HCT116 (cell line): ENCODE measurements around the gene MAPRE3. TPM values are rescaled to one million over a fixed set of nuclear protein-coding genes. Genes with fewer than 3 reads are reported as not detected.

Source experiments
- ATAC-seq: fragments of 200-7000 bp; cut with Tn5 transposase; 2 replicates; pipeline ENCODE4 v1.9.1; 2020; ENCODE audit warnings: mild to moderate bottlenecking, moderate library complexity
- Bru-seq: library from RNA; stranded (reverse); fragments of 400-500 nt; gene quantifications from one replicate; lab custom pipeline; 2021; lab: Mats Ljungman, UMichigan
- BruChase-seq, 2 experiments: library from RNA; stranded (reverse); fragments of 400-500 nt; gene quantifications; one replicate each; lab custom pipeline; 2021; lab: Mats Ljungman, UMichigan
- BruUV-seq: library from RNA; stranded (reverse); fragments of 400-500 nt; replicated peaks from 2 replicates; lab custom pipeline; 2021; lab: Mats Ljungman, UMichigan
- CTCF ChIA-PET: fragments of 300-600 bp; sonication (Branson Sonifier 250); formaldehyde crosslinking; loops from one replicate; lab custom pipeline; 2021; ENCODE audit warnings: antibody characterized with exemption; lab: Charles Lee
- POLR2A ChIA-PET: fragments of 300-600, 350-600 bp; sonication (Branson Sonifier 250); formaldehyde crosslinking; loops from one replicate; lab custom pipeline; 2021; ENCODE audit warnings: antibody characterized with exemption; lab: Charles Lee
- RAD21 ChIA-PET, 2 experiments: fragments of 300-600 bp; sonication (Branson Sonifier 250); formaldehyde crosslinking; loops; one replicate each; lab custom pipeline; 2023; ENCODE audit warnings: low total read pairs in 2 of 2; ENCODE audit not compliant: uncharacterized antibody in 2 of 2, unreplicated experiment in 2 of 2, low non-redundant PET in 1 of 2; lab: Charles Lee
- DNase-seq: peaks from one replicate; pipeline ENCODE4 v3.0.0-alpha.2; 2010; ENCODE audit warnings: low read depth, low spot score
- H2AFZ ChIP-seq: fragments of 200-600 bp; shearing (Covaris generic), sonication (generic); 2 replicates; pipeline ENCODE4 v1.6.1; 2017; ENCODE audit warnings: low read depth, mixed run types, mixed read lengths, antibody characterized with exemption, low read length; ENCODE audit not compliant: poor library complexity, severe bottlenecking
- H3K27ac ChIP-seq: 2 replicates; pipeline ENCODE4 v1.5.1; 2012; ENCODE audit warnings: low read depth, low read length
- H3K27me3 ChIP-seq: fragments of 200-600 bp; sonication (generic); 2 replicates; pipeline ENCODE4 v1.6.1; 2016; ENCODE audit warnings: mixed run types, low read length, mixed read lengths; ENCODE audit not compliant: insufficient read depth
- H3K36me3 ChIP-seq, 2 experiments: fragments of 200-500 bp in 1 of 2; fragments of 200-600 bp in 1 of 2; sonication (Bioruptor generic) in 1 of 2; sonication (generic) in 1 of 2; 2 replicates each; pipeline versions ENCODE4 v1.5.1 to v1.6.1; 2014 to 2016; ENCODE audit warnings: low read length in 2 of 2, inconsistent platforms in 1 of 2, mixed read lengths in 1 of 2, mixed run types in 1 of 2; ENCODE audit not compliant: insufficient read depth in 2 of 2, control insufficient read depth in 1 of 2
- H3K4me1 ChIP-seq, 2 experiments: fragments of 200-600 bp in 1 of 2; sonication (generic) in 1 of 2; 2 replicates each; pipeline versions ENCODE4 v1.5.1 to v1.6.1; 2012 to 2017; ENCODE audit warnings: low read length in 2 of 2, inconsistent platforms in 1 of 2, mild to moderate bottlenecking in 1 of 2, mixed read lengths in 1 of 2, mixed run types in 1 of 2, moderate library complexity in 1 of 2; ENCODE audit not compliant: insufficient read depth in 2 of 2, control insufficient read depth in 1 of 2
- H3K4me2 ChIP-seq: fragments of 200-600 bp; sonication (generic); 2 replicates; pipeline ENCODE4 v1.6.1; 2017; ENCODE audit warnings: mixed run types, low read length, mixed read lengths
- H3K4me3 ChIP-seq, 2 experiments: fragments of 200-600 bp in 1 of 2; sonication (generic) in 1 of 2; replicated peaks in 1 of 2; 2 replicates each; pipeline ENCODE4 v1.5.1; 2011 to 2016; ENCODE audit warnings: low read length in 2 of 2, control low read depth in 1 of 2, low read depth in 1 of 2, mild to moderate bottlenecking in 1 of 2, mixed read lengths in 1 of 2, mixed run types in 1 of 2
- H3K79me2 ChIP-seq: fragments of 200-600 bp; sonication (generic); 2 replicates; pipeline ENCODE4 v1.6.1; 2017; ENCODE audit warnings: mild to moderate bottlenecking, mixed run types, low read length, moderate library complexity, mixed read lengths; ENCODE audit not compliant: insufficient read depth
- H3K9ac ChIP-seq: fragments of 200-600 bp; sonication (generic); 2 replicates; pipeline ENCODE4 v1.6.1; 2016; ENCODE audit warnings: low read length, mixed read lengths
- H3K9me2 ChIP-seq: fragments of 200-600 bp; sonication (generic), shearing (Covaris generic); 2 replicates; pipeline ENCODE4 v1.6.1; 2017; ENCODE audit warnings: mixed run types, mild to moderate bottlenecking, moderate library complexity; ENCODE audit not compliant: insufficient read depth
- H3K9me3 ChIP-seq, 2 experiments: fragments of 200-500 bp in 1 of 2; fragments of 200-600 bp in 1 of 2; sonication (Bioruptor generic) in 1 of 2; sonication (generic) in 1 of 2; 2 replicates each; pipeline ENCODE4 v1.6.1; 2014 to 2017; ENCODE audit warnings: low read length in 2 of 2, mixed read lengths in 2 of 2, inconsistent platforms in 1 of 2, low read depth in 1 of 2, mild to moderate bottlenecking in 1 of 2, mixed run types in 1 of 2, moderate library complexity in 1 of 2; ENCODE audit not compliant: control insufficient read depth in 1 of 2, insufficient read depth in 1 of 2
- H4K20me1 ChIP-seq: fragments of 200-600 bp; sonication (generic), shearing (Covaris generic); 2 replicates; pipeline ENCODE4 v1.6.1; 2017; ENCODE audit warnings: mixed run types, mild to moderate bottlenecking, moderate library complexity; ENCODE audit not compliant: insufficient read depth
- CBX3 ChIP-seq: IDR thresholded peaks from 2 replicates; pipeline ENCODE4 v1.6.1; 2012; ENCODE audit warnings: low read depth
- CEBPB ChIP-seq: IDR thresholded peaks from 2 replicates; pipeline ENCODE4 v1.6.1; 2012; ENCODE audit warnings: low read depth
- ELF1 ChIP-seq: IDR thresholded peaks from 2 replicates; pipeline ENCODE4 v1.6.1; 2012; ENCODE audit warnings: low read depth, borderline replicate concordance
- EZH2phosphoT487 ChIP-seq: fragments of 200-600 bp; IDR thresholded peaks from 2 replicates; pipeline ENCODE4 v1.6.1; 2018; ENCODE audit warnings: antibody characterized with exemption, borderline replicate concordance
- FOSL1 ChIP-seq: IDR thresholded peaks from 2 replicates; pipeline ENCODE4 v1.6.1; 2012; ENCODE audit warnings: low read depth
- POLR2A ChIP-seq: IDR thresholded peaks from 2 replicates; pipeline ENCODE4 v1.7.0; 2011; ENCODE audit warnings: borderline replicate concordance; ENCODE audit not compliant: insufficient read depth, insufficient read length; ENCODE audit errors: extremely low read depth
- RAD21 ChIP-seq: IDR thresholded peaks from 2 replicates; pipeline ENCODE4 v1.6.1; 2012; ENCODE audit warnings: low read depth, mild to moderate bottlenecking
- SIN3A ChIP-seq: IDR thresholded peaks from 2 replicates; pipeline ENCODE4 v1.6.1; 2012; ENCODE audit warnings: low read depth
- SP1 ChIP-seq: IDR thresholded peaks from 2 replicates; pipeline ENCODE4 v1.6.1; 2012; ENCODE audit warnings: low read depth
- TCF7L2 ChIP-seq: IDR thresholded peaks from 2 replicates; pipeline ENCODE4 v1.7.0; 2011; ENCODE audit warnings: borderline replicate concordance, inconsistent platforms; ENCODE audit not compliant: insufficient read depth, insufficient read length; ENCODE audit errors: extremely low read depth
- YY1 ChIP-seq: IDR thresholded peaks from 2 replicates; pipeline ENCODE4 v1.6.1; 2011; ENCODE audit warnings: low read length, low read depth, moderate library complexity, mild to moderate bottlenecking; ENCODE audit not compliant: insufficient replicate concordance; ENCODE audit errors: extremely low read depth
- ZFX ChIP-seq: fragments of 450-650 bp; IDR thresholded peaks from 2 replicates; pipeline ENCODE4 v1.6.1; 2017
- ZNF274 ChIP-seq: fragments of 200-500 bp; sonication (Bioruptor generic); IDR thresholded peaks from 2 replicates; pipeline ENCODE4 v1.6.1; 2014; ENCODE audit warnings: mild to moderate bottlenecking, low read depth, low read length, inconsistent platforms
- intact Hi-C: fragments of 100-400 bp; cut with micrococcal nuclease; formaldehyde crosslinking; loops from 2 replicates; pipeline ENCODE4 v1.10.0; 2022
- long read RNA-seq: library from polyadenylated mRNA; unstranded; transcript quantifications from one replicate; pipeline ENCODE4 v2.0.0, GENCODE V29; 2021; ENCODE audit not compliant: unreplicated experiment
- polyA plus RNA-seq: library from polyadenylated mRNA; unstranded; fragments of >200 nt; gene quantifications from 2 replicates; pipeline ENCODE4 v1.2.1, GENCODE V29; 2012; ENCODE audit warnings: missing spikeins
- total RNA-seq: library from RNA; stranded (reverse); gene quantifications from one replicate; pipeline ENCODE4 v1.2.1, GENCODE V29; 2021; ENCODE audit not compliant: unreplicated experiment
- TF ChIP-seq, protein P1 (sequence below): IDR thresholded peaks from 2 replicates; pipeline ENCODE4 v1.6.1; 2012; ENCODE audit warnings: low read depth
- TF ChIP-seq, protein P2 (sequence below): IDR thresholded peaks from 2 replicates; pipeline ENCODE4 v1.6.1; 2011; ENCODE audit warnings: mild to moderate bottlenecking, low read length, moderate library complexity; ENCODE audit not compliant: insufficient replicate concordance; ENCODE audit errors: extremely low read depth
- TF ChIP-seq, protein P3 (sequence below), 3 experiments: fragments of 200-600 bp in 1 of 3; sonication (generic) in 1 of 3; IDR thresholded peaks in 2 of 3; conservative IDR thresholded peaks in 1 of 3; 2 replicates each; pipeline ENCODE4 v1.5.1; 2012 to 2017; ENCODE audit warnings: low read depth in 2 of 3, low read length in 2 of 3, antibody characterized with exemption in 1 of 3, borderline replicate concordance in 1 of 3, control low read depth in 1 of 3, mild to moderate bottlenecking in 1 of 3, mixed read lengths in 1 of 3, mixed run types in 1 of 3, moderate library complexity in 1 of 3; ENCODE audit not compliant: insufficient read depth in 1 of 3
- TF ChIP-seq, protein P4 (sequence below): IDR thresholded peaks from 2 replicates; pipeline ENCODE4 v1.6.1; 2012

MAPRE3 gene
- total RNA-seq (12.1 TPM), Bru-seq, nascent RNA (percentile 57 among the genes with signal in this experiment), BruChase-seq, experiment 1, labeled RNA remaining after a 6-hour chase (percentile 61 among the genes with signal in this experiment), BruChase-seq, experiment 2, labeled RNA remaining after a 2-hour chase (percentile 57 among the genes with signal in this experiment)
- polyA plus RNA-seq, result 21.7 and 23.8 TPM in 2 replicates
- long read RNA-seq, transcript MAPRE3-201 (7 exons, 1,892 nt), result major isoform, 6 of 25 reads
- long read RNA-seq, partial matches to known transcripts, result 13 of 25 reads
- long read RNA-seq, other reads (novel, unspliced or antisense), result 4 of 25 reads

DNA sequence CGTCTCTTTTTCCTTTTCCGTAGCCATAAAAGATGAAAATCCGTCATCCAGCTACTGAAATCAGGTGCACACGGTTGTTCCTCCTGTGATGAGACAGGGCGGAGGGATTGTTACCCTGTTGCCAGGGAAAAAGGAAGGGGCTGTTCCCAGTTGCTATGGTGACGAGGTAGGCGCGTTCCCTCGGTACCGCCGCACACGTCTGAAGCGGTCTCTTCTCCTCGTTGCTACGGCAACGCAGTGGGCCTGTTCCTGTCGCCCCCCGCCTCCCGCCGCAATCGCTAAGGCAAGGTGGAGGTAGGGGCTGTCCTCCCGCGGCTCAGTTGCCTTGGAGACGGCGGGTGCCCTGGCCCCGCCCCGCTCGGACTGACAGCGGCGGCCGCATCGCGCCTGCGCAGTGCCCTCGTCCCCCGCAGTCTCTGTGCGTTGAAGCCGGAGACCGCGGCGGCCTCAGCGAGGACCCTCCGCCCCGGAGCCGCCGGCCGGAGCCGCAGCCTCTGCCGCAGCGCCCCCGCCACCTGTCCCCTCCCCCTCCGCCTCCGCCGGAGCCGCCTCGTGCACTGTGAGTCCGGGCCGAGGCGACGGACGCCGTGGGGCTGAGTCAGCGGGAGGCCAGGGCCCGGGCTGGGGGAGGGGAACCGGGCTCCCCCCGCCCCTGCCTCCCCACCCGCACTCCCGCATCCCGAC is at the start of gene MAPRE3:
Gene MAPRE3, plus strand, starts transcription at position 394 of the 684 bp plus-strand sequence. CDS start 51,582 bp downstream, outside the sequence.
- peak; percentile 94 for ATAC-seq
- H3K9ac ChIP-seq, result peak within 1 kb of the TSS; percentile 63
- H3K27me3 ChIP-seq, result peaks cover 5% of the 10 kb centered on the region; the same call in 1 of the 2 replicates
- no peak for TF ChIP-seq ZNF274
- TF ChIP-seq YY1, result no peak
- peak; percentile 16; the same call in 1 of the 2 replicates for TF ChIP-seq ZFX
- TF ChIP-seq, protein P1, sequence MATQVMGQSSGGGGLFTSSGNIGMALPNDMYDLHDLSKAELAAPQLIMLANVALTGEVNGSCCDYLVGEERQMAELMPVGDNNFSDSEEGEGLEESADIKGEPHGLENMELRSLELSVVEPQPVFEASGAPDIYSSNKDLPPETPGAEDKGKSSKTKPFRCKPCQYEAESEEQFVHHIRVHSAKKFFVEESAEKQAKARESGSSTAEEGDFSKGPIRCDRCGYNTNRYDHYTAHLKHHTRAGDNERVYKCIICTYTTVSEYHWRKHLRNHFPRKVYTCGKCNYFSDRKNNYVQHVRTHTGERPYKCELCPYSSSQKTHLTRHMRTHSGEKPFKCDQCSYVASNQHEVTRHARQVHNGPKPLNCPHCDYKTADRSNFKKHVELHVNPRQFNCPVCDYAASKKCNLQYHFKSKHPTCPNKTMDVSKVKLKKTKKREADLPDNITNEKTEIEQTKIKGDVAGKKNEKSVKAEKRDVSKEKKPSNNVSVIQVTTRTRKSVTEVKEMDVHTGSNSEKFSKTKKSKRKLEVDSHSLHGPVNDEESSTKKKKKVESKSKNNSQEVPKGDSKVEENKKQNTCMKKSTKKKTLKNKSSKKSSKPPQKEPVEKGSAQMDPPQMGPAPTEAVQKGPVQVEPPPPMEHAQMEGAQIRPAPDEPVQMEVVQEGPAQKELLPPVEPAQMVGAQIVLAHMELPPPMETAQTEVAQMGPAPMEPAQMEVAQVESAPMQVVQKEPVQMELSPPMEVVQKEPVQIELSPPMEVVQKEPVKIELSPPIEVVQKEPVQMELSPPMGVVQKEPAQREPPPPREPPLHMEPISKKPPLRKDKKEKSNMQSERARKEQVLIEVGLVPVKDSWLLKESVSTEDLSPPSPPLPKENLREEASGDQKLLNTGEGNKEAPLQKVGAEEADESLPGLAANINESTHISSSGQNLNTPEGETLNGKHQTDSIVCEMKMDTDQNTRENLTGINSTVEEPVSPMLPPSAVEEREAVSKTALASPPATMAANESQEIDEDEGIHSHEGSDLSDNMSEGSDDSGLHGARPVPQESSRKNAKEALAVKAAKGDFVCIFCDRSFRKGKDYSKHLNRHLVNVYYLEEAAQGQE, result no peak
- TF ChIP-seq ELF1, result no peak
- no peak for TF ChIP-seq FOSL1
- TF ChIP-seq POLR2A, result no peak
- TF ChIP-seq, protein P2, sequence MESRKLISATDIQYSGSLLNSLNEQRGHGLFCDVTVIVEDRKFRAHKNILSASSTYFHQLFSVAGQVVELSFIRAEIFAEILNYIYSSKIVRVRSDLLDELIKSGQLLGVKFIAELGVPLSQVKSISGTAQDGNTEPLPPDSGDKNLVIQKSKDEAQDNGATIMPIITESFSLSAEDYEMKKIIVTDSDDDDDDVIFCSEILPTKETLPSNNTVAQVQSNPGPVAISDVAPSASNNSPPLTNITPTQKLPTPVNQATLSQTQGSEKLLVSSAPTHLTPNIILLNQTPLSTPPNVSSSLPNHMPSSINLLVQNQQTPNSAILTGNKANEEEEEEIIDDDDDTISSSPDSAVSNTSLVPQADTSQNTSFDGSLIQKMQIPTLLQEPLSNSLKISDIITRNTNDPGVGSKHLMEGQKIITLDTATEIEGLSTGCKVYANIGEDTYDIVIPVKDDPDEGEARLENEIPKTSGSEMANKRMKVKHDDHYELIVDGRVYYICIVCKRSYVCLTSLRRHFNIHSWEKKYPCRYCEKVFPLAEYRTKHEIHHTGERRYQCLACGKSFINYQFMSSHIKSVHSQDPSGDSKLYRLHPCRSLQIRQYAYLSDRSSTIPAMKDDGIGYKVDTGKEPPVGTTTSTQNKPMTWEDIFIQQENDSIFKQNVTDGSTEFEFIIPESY, result no peak
- TF ChIP-seq SIN3A, result no peak
- TF ChIP-seq RAD21, result no peak
- no peak for TF ChIP-seq SP1
- TF ChIP-seq EZH2phosphoT487, result no peak
- TF ChIP-seq CBX3, result no peak
- no peak for TF ChIP-seq TCF7L2
- no peak for TF ChIP-seq CEBPB
- TF ChIP-seq, protein P3, sequence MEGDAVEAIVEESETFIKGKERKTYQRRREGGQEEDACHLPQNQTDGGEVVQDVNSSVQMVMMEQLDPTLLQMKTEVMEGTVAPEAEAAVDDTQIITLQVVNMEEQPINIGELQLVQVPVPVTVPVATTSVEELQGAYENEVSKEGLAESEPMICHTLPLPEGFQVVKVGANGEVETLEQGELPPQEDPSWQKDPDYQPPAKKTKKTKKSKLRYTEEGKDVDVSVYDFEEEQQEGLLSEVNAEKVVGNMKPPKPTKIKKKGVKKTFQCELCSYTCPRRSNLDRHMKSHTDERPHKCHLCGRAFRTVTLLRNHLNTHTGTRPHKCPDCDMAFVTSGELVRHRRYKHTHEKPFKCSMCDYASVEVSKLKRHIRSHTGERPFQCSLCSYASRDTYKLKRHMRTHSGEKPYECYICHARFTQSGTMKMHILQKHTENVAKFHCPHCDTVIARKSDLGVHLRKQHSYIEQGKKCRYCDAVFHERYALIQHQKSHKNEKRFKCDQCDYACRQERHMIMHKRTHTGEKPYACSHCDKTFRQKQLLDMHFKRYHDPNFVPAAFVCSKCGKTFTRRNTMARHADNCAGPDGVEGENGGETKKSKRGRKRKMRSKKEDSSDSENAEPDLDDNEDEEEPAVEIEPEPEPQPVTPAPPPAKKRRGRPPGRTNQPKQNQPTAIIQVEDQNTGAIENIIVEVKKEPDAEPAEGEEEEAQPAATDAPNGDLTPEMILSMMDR (IDR thresholded peaks at IDR 0.05 in 2 of 3, conservative IDR thresholded peaks at IDR 0.05 in 1 of 3; ENCODE audit: borderline replicate concordance in 1 of 3, insufficient read depth in 1 of 3, low read depth in 2 of 3, low read length in 2 of 3), result no peak
- TF ChIP-seq, protein P4, sequence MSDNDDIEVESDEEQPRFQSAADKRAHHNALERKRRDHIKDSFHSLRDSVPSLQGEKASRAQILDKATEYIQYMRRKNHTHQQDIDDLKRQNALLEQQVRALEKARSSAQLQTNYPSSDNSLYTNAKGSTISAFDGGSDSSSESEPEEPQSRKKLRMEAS, result 0 out of 2 replicates have a peak, but pooled peaks have one; percentile 20

More for the DNA sequence above, at the start of gene MAPRE3:
- Histone ChIP-seq H3K79me2 (no peaks in the 10 kb centered on the region), H3K27ac (no peak within 1 kb of the TSS), H4K20me1 (no peaks in the 10 kb centered on the region), H3K4me1 (peaks cover 4 to 23% of the 10 kb centered on the region in 2 experiments; a peak in 3 of 4 replicates), H2AFZ (peak within 1 kb of the TSS; percentile 87), H3K4me2 (peak within 1 kb of the TSS; percentile 90), H3K9me3 (no peaks in the 10 kb centered on the region), H3K9me2 (no peaks in the 10 kb centered on the region), H3K36me3 (no peaks in the 10 kb centered on the region), H3K4me3 (peak within 1 kb of the TSS; percentile 44 to 62)
- RAD21 ChIA-PET, result no interaction called here
- BruUV-seq, result no TSS peak
- intact Hi-C loops, result no loop called here
- POLR2A ChIA-PET, result no interaction called here
- peak; percentile 53 for DNase-seq
- CTCF ChIA-PET, result interaction anchor here (1.2 to 1.5 kb wide), 2 partner anchors 9 to 124 kb away, joined by 4 to 10 read pairs; no protein-coding TSS in a partner anchor
